Endometrium (tissue), 2 donors: ENCODE results near the gene TSPAN33.

Experiments used
- FAIRE-seq: peaks from 2 replicates; lab custom pipeline; 2012; peaks lifted over from hg19 to GRCh38; lab: Jason Lieb, UNC
- donor health status: control.
- donor health status: control.

Gene TSPAN33

GRCh38 chr7:129136887-129137642 is 7.4 kb upstream of the TSPAN33 start:
- FAIRE-seq = no peak

DNA sequence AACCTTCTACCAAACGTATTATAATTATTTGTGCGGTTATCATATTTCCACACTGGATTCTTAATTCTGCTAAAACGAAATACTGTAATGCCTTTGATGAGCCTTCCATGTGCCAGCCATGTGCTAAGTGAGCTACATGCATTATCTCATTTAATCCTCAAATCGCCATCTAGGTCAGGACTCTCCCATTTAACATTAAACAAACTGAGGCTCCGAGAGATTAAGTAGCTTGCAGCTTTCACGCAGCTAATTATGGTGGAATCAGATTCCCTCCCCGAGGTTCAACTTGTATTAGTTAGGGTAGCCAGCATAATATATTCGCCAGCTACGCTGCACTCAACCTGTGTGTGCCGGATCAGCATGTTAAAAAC is 798 bp upstream of the TSPAN33 start:
- FAIRE-seq = no peak

DNA sequence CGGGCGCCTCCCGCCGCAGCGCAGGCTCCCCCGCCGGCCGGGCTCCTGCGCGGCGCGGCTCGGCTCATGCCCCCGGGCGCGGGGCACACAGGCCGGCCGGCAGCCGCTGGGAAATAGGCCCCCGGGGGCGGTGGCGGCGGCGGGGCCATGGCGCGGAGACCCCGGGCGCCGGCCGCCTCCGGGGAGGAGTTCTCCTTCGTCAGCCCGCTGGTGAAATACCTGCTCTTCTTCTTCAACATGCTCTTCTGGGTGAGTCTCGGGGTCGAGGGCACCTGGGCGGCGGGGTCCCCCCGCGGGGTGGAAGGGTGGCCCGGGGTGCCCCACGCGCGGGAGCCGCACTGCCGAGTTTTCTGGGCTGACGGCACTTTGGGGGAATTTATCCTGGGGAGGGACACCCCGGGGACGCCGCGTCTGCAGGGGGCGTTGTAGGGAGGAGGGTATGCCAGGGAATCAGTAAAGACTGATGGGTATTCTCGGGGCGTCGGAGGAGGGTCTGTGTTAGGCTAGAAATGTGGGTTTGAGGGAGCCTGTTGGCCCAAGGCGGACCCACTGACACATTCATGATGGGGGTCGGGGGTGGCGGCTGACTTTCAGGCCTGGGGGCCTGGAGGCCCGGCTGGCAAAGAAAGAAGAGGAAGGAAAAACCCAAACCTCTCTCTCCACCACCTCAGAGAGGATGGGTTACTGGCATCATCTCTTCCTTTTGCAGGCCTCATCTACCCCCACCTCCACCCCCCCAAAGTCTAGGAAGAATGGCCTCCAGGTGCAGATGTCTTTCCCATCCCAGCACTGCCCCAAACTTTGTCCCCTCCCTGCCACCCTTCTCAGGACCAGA is 544 bp downstream of the TSPAN33 start:
- FAIRE-seq = no peak

- no peak for FAIRE-seq
Observed at GRCh38 chr7:129146237-129146979, 1.9 kb downstream of the TSPAN33 start.

DNA sequence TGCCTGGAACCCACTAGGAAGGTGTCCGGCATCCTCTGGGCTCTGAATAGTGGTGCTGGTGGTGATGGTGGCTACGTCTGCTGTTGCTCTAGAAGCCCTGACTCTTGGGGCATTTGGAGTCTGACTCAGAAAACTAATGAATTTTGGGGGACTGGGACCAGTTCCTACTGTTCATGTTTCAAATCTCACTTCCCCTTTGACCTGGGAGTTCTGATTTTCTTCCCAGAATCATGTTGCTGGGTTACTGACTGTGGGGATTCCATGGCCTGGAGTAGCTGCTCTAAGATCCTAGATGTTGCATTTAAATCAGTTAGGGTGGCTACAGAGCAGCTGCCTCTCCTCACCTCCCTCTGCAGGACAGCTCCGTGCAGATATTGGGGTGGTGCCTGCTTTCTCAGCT is 3.2 kb downstream of the TSPAN33 start:
- FAIRE-seq = no peak

- FAIRE-seq = no peak
Observed at GRCh38 chr7:129149511-129149910, 5.0 kb downstream of the TSPAN33 start.

GRCh38 chr7:129150199-129150996 is 5.9 kb downstream of the TSPAN33 start:
- FAIRE-seq = no peak

DNA sequence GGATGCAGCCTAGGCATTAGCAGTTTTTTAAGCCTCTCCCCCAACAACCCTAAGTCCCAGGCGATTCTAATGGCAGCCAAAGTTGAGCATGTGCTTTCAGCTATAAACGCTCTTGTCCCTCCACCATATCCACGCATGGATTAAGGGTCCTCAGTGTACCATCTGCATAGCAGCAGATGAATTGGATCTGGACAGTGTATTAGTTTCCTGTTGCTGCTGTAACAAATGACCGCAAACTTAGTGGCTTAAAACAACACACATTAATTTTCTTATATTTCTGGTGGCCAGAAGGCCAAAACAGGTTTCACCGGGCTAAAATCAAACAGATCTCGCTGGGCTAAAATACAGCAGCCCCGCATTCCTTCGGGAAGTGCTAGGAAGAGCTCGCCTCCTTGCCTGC is 13.1 kb downstream of the TSPAN33 start:
- FAIRE-seq = no peak

DNA sequence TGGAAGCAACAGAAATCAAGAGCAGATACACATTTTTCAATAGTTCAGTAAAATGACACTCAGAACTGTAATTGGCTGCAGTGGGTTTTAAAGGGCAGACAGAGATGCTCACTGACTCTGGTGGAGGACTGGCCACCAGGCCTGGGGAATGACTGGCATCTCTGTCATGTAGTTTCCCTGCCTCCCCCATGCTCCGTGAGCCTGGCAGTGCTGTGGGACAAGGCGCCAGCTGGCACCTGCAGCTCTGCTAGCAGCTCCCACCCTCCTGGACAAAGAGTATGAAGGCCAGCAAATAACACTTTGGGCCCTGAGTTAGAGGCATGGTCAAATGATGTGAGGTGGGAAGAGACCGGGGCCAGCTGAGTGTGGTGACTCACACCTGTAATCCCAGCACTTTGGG is 15.0 kb downstream of the TSPAN33 start:
- no peak for FAIRE-seq

DNA sequence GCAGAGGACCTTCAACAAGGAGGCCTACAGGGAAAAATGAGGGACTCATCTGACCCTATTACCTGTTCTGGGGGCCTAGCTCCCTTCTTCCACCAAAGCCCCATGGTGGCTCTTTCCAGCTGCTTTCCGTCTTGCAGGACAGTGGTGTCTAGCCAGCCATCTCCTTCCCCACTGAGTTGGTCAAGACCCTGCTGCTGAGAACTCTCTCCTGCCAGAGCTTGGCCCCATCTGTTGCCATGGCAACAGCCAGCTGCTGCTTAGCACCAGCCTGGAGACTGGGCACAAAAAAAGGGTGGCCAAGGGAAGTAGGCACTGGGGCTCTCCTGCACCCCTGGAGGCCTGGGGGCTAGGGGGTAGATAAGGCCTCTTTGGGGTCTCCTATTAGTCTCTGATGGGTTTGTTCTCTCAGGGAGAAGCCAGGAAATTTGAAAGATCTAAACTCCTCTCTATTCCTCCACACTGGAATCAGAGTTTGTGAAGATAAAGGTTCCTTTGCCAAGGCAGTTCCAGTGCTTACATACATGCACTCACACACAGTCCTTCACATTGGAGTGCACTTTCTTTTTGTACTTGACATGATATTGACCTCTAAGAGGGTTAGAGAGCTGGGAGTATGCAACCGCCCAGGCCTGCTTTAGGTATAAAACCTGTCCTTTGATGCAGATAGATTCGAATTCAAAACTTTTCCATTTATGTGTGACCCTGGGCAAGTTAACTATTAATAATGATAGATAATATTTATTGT is 15.8 kb downstream of the TSPAN33 start:
- no peak for FAIRE-seq

DNA sequence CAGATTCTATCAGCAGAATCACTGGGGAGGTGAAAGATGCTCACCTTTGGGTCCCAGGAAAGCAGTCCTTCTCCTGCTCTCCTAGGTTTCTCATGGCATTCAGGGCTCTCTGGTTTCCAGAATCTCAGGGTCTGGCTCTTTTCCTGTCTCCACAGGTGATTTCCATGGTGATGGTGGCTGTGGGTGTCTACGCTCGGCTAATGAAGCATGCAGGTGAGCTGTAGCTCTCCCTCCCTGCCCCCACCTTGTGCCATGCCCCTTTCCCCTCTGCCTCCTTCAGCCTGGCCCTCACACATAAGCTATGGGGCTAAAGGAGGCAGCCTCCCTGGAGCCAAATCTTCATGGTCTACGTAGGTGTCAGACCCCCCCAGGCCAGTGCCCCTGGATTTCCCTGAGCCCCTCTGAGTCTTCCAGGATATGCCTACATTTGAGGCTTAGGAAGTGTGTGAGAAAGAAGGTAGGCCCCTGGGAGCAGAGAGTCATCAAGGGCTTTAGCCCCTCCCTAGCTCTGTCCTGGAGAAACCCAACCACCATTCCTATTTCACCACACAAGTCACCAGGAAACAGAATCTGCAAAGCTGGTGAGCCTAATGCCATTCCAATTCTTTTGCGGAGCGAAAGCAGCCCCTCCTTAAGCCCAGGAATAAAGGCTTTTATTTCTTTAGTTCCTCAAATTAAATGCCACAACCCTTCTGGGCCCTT is 17.2 kb downstream of the TSPAN33 start:
- no peak for FAIRE-seq

DNA sequence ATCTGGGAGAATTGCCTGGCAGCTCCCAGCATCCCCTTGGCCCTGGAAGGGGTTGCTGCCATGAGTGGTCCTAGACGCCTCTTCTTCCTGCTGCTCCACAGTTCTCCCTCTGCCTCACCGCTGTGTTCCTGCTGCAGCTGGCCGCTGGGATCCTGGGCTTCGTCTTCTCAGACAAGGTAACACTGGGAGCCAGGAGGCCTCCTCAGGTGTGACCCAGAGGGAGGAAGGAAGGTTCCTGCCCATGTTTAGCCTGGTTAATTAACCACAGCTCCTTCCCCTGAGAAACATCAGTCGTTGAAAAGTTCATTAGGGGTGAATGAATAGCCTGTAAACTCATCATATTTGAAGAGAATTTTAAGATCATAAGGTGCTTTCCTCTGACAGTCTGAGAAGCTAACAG is 18.2 kb downstream of the TSPAN33 start:
- no peak for FAIRE-seq

- no peak for FAIRE-seq
Observed at GRCh38 chr7:129163875-129164544, 19.5 kb downstream of the TSPAN33 start.

DNA sequence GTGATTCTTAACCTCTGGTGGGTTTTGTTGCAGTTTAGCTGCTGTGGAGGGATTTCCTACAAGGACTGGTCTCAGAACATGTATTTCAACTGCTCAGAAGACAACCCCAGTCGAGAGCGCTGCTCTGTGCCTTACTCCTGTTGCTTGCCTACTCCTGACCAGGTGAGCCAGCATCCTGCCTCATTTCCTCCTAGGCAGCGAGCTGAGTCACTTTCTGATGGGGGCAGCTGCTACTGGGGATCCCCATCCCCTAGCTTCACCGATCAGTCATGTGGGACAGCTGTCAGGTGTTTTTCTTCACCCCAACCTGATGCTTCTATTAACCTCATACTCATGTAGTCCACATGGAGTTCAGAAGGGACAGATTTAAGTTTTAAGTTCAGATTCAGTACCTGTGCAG is 22.2 kb downstream of the TSPAN33 start:
- FAIRE-seq = no peak

DNA sequence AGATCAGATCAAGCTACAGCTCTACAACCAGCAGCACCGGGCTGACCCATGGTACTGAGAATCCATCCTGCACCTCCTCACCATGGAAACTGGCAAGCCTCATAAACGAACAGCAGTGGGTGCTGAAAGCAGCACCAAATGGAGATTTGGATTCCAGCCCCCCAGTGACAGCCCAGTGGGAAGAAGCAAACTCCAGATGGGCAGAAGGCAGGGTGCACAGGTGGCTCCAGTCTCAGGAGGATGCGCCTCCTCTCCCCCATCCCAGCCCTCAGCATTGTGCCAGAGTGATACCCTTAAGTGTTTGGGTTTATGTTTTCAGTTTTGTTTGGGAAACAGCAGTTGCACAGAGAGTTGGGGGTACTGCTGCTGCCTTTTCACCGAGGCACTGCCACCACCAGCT is 23.3 kb downstream of the TSPAN33 start:
- no peak for FAIRE-seq

DNA sequence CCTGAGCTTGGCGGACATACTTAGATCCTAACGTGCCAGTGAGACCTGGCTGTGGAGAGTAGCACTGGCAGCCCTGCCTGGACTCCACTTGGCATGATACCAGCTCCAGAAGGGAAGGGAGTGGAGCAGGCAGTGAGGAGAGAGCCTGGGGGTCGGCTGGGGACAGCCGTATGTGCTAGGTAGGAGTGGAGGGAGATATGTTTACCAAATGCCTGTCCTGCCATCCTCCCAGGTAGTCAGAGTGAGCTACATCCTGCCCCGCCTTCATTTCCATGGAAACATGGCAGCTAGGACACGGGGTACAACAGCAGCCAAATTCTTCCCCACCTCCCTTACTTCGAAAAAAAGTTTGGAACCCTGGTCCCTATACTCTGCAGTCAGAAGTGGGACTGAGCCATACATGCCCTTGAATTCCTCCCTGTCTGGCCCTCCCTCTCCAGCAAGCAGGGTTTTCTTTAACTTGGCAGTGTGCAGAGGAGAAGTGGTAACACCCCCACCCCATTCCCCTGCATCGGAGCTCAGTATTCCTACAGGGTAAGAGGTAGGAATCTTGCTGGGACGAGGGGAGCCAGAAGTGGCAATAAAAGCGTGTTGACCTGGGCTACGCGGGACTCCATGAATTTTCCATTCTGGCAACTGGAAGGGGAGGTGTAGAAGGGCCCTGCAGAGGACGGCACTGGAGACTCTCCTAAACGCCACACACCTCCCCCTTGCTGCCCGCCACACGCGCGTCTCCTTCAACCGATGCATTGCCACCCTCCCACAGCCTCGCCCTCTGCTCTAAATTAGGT is 23.9 kb downstream of the TSPAN33 start:
- no peak for FAIRE-seq

DNA sequence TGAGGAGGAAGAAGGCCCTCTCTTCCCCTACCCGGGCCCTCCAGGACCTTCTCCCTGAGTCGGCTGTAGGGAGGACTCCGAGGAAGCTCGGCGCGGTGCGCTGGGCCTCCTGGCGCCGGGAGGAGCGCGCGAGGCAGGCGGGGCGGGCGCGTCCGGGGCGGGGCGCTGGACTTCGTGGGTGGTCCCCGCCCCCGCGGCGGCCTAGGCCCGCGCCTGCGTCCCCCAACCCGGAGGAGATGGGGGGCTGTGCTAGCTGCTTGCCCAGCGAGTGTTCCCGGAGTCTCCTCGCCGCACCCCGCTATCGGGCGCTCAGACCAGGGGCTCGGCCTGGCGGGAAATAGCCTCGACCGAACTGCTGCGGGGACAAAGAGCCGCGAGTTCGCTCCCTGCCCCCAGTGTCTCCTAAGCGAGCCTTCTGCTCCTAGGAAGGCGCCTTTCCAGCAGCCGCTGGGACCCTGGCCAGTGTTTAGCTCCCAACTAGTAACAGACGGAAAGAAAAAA is 24.7 kb downstream of the TSPAN33 start:
- no peak for FAIRE-seq

GRCh38 chr7:129169686-129170440 is 25.4 kb downstream of the TSPAN33 start:
- FAIRE-seq = no peak
